Tibial artery (tissue), 4 donors: ENCODE results near the gene IMMT.

Source experiments
- DNase-seq, 2 donors: peaks; one replicate each; pipeline ENCODE4 v3.0.0-alpha.2; 2019
- H3K27ac ChIP-seq, 2 donors: fragments of 200-600 bp; sonication (generic) in 1 of 2; 1 replicate in 1 of 2; 2 replicates in 1 of 2; pipeline ENCODE4 v1.5.1; 2018 to 2019; ENCODE audit warnings: mild to moderate bottlenecking in 1 of 2
- H3K27me3 ChIP-seq, 2 donors: fragments of 200-600 bp; sonication (generic) in 1 of 2; one replicate each; pipeline versions ENCODE4 v1.5.1 to v1.6.0; 2016 to 2019
- H3K36me3 ChIP-seq, 3 donors: fragments of 200-600 bp; sonication (generic) in 2 of 3; one replicate each; pipeline ENCODE4 v1.5.1; 2016 to 2019; ENCODE audit warnings: mild to moderate bottlenecking in 2 of 3
- H3K4me1 ChIP-seq, 4 donors: fragments of 200-600 bp; sonication (generic) in 2 of 4; 1 replicate in 3 of 4; 2 replicates in 1 of 4; pipeline ENCODE4 v1.5.1; 2016 to 2019
- H3K4me3 ChIP-seq, 2 donors: fragments of 200-600 bp; sonication (generic) in 1 of 2; 1 replicate in 1 of 2; 2 replicates in 1 of 2; pipeline ENCODE4 v1.5.1; 2018 to 2019; ENCODE audit warnings: mild to moderate bottlenecking in 2 of 2
- H3K9me3 ChIP-seq, 3 donors: fragments of 200-600 bp; sonication (generic) in 1 of 3; one replicate each; pipeline ENCODE4 v1.5.1; 2016 to 2019
- CTCF ChIP-seq, 2 experiments: fragments of 200-600 bp in 1 of 2; fragments of 450-650 bp in 1 of 2; IDR thresholded peaks; one replicate each; pipeline ENCODE4 v1.5.1; 2017 to 2019; ENCODE audit warnings: antibody characterized with exemption in 2 of 2, mild to moderate bottlenecking in 1 of 2, moderate library complexity in 1 of 2
- intact Hi-C: fragments of 100-400 bp; cut with DNase I; formaldehyde crosslinking; loops from one replicate; pipeline ENCODE4 v1.15.0; 2023; ENCODE audit warnings: low total_unique reads

The IMMT gene

GRCh38 chr2:86239745-86240144 is 44.5 kb upstream of the IMMT start:
- intact Hi-C loops = no loop called here
- no peaks in the 10 kb centered on the region for H3K36me3 ChIP-seq
- TF ChIP-seq CTCF (IDR thresholded peaks at IDR 0.05) = no peak
- H3K27me3 ChIP-seq = no peaks in the 10 kb centered on the region
- no peak overlapping the region for H3K27ac ChIP-seq
- no peaks in the 10 kb centered on the region for H3K9me3 ChIP-seq
- H3K4me3 ChIP-seq = no peak overlapping the region
- peaks cover 0 to 14% (median 4%) of the 10 kb centered on the region in 4 donors for H3K4me1 ChIP-seq
- DNase-seq = no peak

GRCh38 chr2:86239326-86239725 is 44.1 kb upstream of the IMMT start:
- TF ChIP-seq CTCF (IDR thresholded peaks at IDR 0.05) = no peak
- Histone ChIP-seq H3K9me3 (no peaks in the 10 kb centered on the region), H3K27ac (no peak overlapping the region), H3K36me3 (no peaks in the 10 kb centered on the region), H3K27me3 (no peaks in the 10 kb centered on the region), H3K4me1 (peaks cover 0 to 17% (median 8%) of the 10 kb centered on the region in 4 donors), H3K4me3 (no peak overlapping the region)
- DNase-seq = no peak
- intact Hi-C loops = no loop called here

GRCh38 chr2:86238354-86238753 is 43.1 kb upstream of the IMMT start:
- TF ChIP-seq CTCF (IDR thresholded peaks at IDR 0.05) = no peak
- peaks cover 0 to 16% (median 9%) of the 10 kb centered on the region in 4 donors for H3K4me1 ChIP-seq

GRCh38 chr2:86237172-86237571 is 41.9 kb upstream of the IMMT start:
- no peak for TF ChIP-seq CTCF (IDR thresholded peaks at IDR 0.05)
- DNase-seq = no peak
- intact Hi-C loops = no loop called here
- H3K36me3 ChIP-seq = peaks cover 0 to 2% (median 0%) of the 10 kb centered on the region in 3 donors
- H3K27me3 ChIP-seq = no peaks in the 10 kb centered on the region
- H3K4me3 ChIP-seq = no peak overlapping the region
- H3K4me1 ChIP-seq = peaks cover 0 to 18% (median 7%) of the 10 kb centered on the region in 4 donors
- no peaks in the 10 kb centered on the region for H3K9me3 ChIP-seq
- no peak overlapping the region for H3K27ac ChIP-seq

More at GRCh38 chr2:86238354-86238753, 43.1 kb upstream of the IMMT start:
- no peak overlapping the region for H3K27ac ChIP-seq
- no peaks in the 10 kb centered on the region for H3K27me3 ChIP-seq
- no peak overlapping the region for H3K4me3 ChIP-seq
- intact Hi-C loops = no loop called here
- DNase-seq = no peak
- H3K9me3 ChIP-seq = no peaks in the 10 kb centered on the region
- H3K36me3 ChIP-seq = no peaks in the 10 kb centered on the region

GRCh38 chr2:86235196-86235980 is 40.1 kb upstream of the IMMT start:
- no peak for DNase-seq
- Histone ChIP-seq H3K27ac (peak overlapping the region in 1 of 2 donors; percentile 42), H3K4me3 (no peak overlapping the region)

More at GRCh38 chr2:86235196-86235980, 40.1 kb upstream of the IMMT start:
- Histone ChIP-seq H3K36me3 (peaks cover 0 to 4% (median 0%) of the 10 kb centered on the region in 3 donors), H3K27me3 (no peaks in the 10 kb centered on the region), H3K4me1 (peaks cover 0 to 18% (median 7%) of the 10 kb centered on the region in 4 donors), H3K9me3 (no peaks in the 10 kb centered on the region)
- TF ChIP-seq CTCF (IDR thresholded peaks at IDR 0.05) = no peak
- intact Hi-C loops = no loop called here
